HEK293 (cell line): ENCODE results near the gene ITGAL.

Source experiments
- CTCF ChIP-seq: fragments of 450-650 bp; formaldehyde crosslinking; IDR thresholded peaks from 2 replicates; pipeline ENCODE4 v1.5.1; 2016; ENCODE audit warnings: missing biosample characterization, missing genetic modification characterization
- ZNF10 ChIP-seq: fragments of 450-650 bp; formaldehyde crosslinking; IDR thresholded peaks from 2 replicates; pipeline ENCODE4 v1.5.1; 2017; ENCODE audit warnings: missing biosample characterization, missing genetic modification characterization
- ZNF274 ChIP-seq, 2 experiments: fragments of 200-500 bp in 1 of 2; fragments of 450-650 bp in 1 of 2; sonication (Bioruptor generic) in 1 of 2; formaldehyde crosslinking in 1 of 2; IDR thresholded peaks; 2 replicates each; pipeline versions ENCODE4 v1.5.1 to v1.6.1; 2014 to 2016; ENCODE audit warnings: borderline replicate concordance in 1 of 2, inconsistent platforms in 1 of 2, low read length in 1 of 2, missing biosample characterization in 1 of 2, missing genetic modification characterization in 1 of 2
- ZNF280D ChIP-seq: fragments of 450-650 bp; formaldehyde crosslinking; IDR thresholded peaks from 2 replicates; pipeline ENCODE4 v1.5.1; 2016; ENCODE audit warnings: missing biosample characterization, missing genetic modification characterization
- ZNF366 ChIP-seq: fragments of 450-650 bp; formaldehyde crosslinking; conservative IDR thresholded peaks from 2 replicates; pipeline ENCODE4 v1.5.1; 2016; ENCODE audit warnings: missing biosample characterization, missing genetic modification characterization
- ZNF423 ChIP-seq: fragments of 450-650 bp; formaldehyde crosslinking; IDR thresholded peaks from 2 replicates; pipeline ENCODE4 v1.5.1; 2016; ENCODE audit warnings: missing biosample characterization, missing genetic modification characterization

- TF ChIP-seq ZNF280D (no peak), ZNF366 (no peak), ZNF274 (IDR thresholded peaks at IDR 0.05; ENCODE audit: low read length) (no peak), ZNF274 (tag by site-specific recombination; IDR thresholded peaks at IDR 0.05; ENCODE audit: borderline replicate concordance) (no peak), ZNF10 (tag by site-specific recombination) (no peak), ZNF423 (no peak), CTCF (no peak)
Measured at GRCh38 chr16:30532285-30533145, 60.0 kb downstream of the ITGAL start.
